Measurements from ENCODE around the gene TMEM51.

- TF ChIP-seq CTCF (IDR thresholded peaks at IDR 0.05) = no peak
- no peak for TF ChIP-seq EZH2 (IDR thresholded peaks at IDR 0.05; ENCODE audit: borderline replicate concordance, insufficient read depth, low read depth, low read length, poor library complexity, severe bottlenecking)
Measured at GRCh38 chr1:15141935-15142539, 11.5 kb upstream of the TMEM51 start.
